ENCODE results near the gene CPOX.

DNA sequence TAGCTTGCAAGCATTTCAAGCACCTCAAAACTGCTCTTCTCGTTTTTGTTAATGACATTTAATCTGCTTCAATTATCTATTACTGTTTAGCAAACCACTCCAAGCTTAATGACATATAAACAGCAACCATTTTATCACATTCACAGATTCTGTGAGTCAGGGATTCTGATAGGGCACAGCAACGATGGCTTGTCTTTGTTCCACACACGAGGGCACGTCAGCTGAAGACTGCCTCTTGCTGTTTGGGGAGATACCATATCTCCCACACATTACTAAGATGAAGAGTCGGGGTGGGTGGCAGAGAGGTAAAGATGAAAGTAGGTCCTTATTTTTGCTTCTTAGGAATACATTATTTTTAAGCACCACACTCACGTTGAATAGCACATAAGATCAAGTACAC lies 19.3 kb downstream of the CPOX start:
- TF ChIP-seq, protein P1, sequence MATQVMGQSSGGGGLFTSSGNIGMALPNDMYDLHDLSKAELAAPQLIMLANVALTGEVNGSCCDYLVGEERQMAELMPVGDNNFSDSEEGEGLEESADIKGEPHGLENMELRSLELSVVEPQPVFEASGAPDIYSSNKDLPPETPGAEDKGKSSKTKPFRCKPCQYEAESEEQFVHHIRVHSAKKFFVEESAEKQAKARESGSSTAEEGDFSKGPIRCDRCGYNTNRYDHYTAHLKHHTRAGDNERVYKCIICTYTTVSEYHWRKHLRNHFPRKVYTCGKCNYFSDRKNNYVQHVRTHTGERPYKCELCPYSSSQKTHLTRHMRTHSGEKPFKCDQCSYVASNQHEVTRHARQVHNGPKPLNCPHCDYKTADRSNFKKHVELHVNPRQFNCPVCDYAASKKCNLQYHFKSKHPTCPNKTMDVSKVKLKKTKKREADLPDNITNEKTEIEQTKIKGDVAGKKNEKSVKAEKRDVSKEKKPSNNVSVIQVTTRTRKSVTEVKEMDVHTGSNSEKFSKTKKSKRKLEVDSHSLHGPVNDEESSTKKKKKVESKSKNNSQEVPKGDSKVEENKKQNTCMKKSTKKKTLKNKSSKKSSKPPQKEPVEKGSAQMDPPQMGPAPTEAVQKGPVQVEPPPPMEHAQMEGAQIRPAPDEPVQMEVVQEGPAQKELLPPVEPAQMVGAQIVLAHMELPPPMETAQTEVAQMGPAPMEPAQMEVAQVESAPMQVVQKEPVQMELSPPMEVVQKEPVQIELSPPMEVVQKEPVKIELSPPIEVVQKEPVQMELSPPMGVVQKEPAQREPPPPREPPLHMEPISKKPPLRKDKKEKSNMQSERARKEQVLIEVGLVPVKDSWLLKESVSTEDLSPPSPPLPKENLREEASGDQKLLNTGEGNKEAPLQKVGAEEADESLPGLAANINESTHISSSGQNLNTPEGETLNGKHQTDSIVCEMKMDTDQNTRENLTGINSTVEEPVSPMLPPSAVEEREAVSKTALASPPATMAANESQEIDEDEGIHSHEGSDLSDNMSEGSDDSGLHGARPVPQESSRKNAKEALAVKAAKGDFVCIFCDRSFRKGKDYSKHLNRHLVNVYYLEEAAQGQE (IDR thresholded peaks at IDR 0.05; ENCODE audit: low read depth), result no peak
- TF ChIP-seq, protein P2, sequence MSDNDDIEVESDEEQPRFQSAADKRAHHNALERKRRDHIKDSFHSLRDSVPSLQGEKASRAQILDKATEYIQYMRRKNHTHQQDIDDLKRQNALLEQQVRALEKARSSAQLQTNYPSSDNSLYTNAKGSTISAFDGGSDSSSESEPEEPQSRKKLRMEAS (IDR thresholded peaks at IDR 0.05), result no peak
- no peak for TF ChIP-seq EP300 (IDR thresholded peaks at IDR 0.05; ENCODE audit: borderline replicate concordance)
- TF ChIP-seq CEBPB (IDR thresholded peaks at IDR 0.05), result no peak
- TF ChIP-seq YY1 (IDR thresholded peaks at IDR 0.05; ENCODE audit: low read depth), result no peak
- TF ChIP-seq NFIC (IDR thresholded peaks at IDR 0.05), result no peak
- TF ChIP-seq CREB1 (IDR thresholded peaks at IDR 0.05; ENCODE audit: low read depth), result no peak
- no peak for TF ChIP-seq RAD21 (IDR thresholded peaks at IDR 0.05; ENCODE audit: low read depth)
- TF ChIP-seq TEAD4 (IDR thresholded peaks at IDR 0.05), result no peak
